HEK293 (cell line): ENCODE data around the gene OBSCN.
"Not testable (repeated sequence)": the region's sequence is repeated elsewhere in the genome, so short reads cannot be mapped to it uniquely, and the experiment has no call there.

ENCODE experiments used
- CTCF ChIA-PET: fragments of 350-600 bp; formaldehyde crosslinking; extraction: SDS; loops from one replicate; lab custom pipeline; 2021; ENCODE audit warnings: antibody characterized with exemption; lab: Yijun Ruan, JAX
- POLR2A ChIA-PET: fragments of 300-600 bp; formaldehyde crosslinking; extraction: SDS; loops from one replicate; lab custom pipeline; 2020; ENCODE audit warnings: antibody characterized with exemption, inconsistent platforms; lab: Yijun Ruan, JAX
- H3K27ac ChIP-seq: fragments of 200-500 bp; sonication (Bioruptor generic); 2 replicates; pipeline ENCODE4 v1.5.1; 2014; ENCODE audit warnings: low read depth, low read length, control low read depth, inconsistent platforms; ENCODE audit errors: extremely low read depth
- H3K36me3 ChIP-seq, 2 experiments: fragments of 200-500 bp in 1 of 2; sonication (Bioruptor generic) in 1 of 2; 1 replicate in 1 of 2; 2 replicates in 1 of 2; pipeline ENCODE4 v1.5.1; 2014 to 2017; ENCODE audit warnings: inconsistent platforms in 2 of 2, low read length in 2 of 2; ENCODE audit not compliant: control insufficient read depth in 2 of 2, insufficient read depth in 1 of 2
- H3K4me1 ChIP-seq: fragments of 200-500 bp; sonication (Bioruptor generic); 2 replicates; pipeline ENCODE4 v1.5.1; 2014; ENCODE audit warnings: mild to moderate bottlenecking, low read length, inconsistent platforms; ENCODE audit not compliant: control insufficient read depth, insufficient read depth
- H3K4me3 ChIP-seq: 2 replicates; pipeline ENCODE4 v1.5.1; 2011; ENCODE audit warnings: low read depth, mild to moderate bottlenecking, control low read depth, low read length, moderate library complexity
- H3K9me3 ChIP-seq: fragments of 200-500 bp; sonication (Bioruptor generic); 2 replicates; pipeline ENCODE4 v1.5.1; 2014; ENCODE audit warnings: low read depth, low read length, inconsistent platforms; ENCODE audit not compliant: control insufficient read depth, insufficient read depth
- ATF2 ChIP-seq: fragments of 450-650 bp; formaldehyde crosslinking; IDR thresholded peaks from 2 replicates; pipeline ENCODE4 v1.5.1; 2016; ENCODE audit warnings: missing biosample characterization, missing genetic modification characterization, low read depth
- BCL11A ChIP-seq: fragments of 450-650 bp; formaldehyde crosslinking; IDR thresholded peaks from 2 replicates; pipeline ENCODE4 v1.5.1; 2016; ENCODE audit warnings: low read depth, missing biosample characterization, missing genetic modification characterization
- SCRT1 ChIP-seq: fragments of 450-650 bp; formaldehyde crosslinking; IDR thresholded peaks from 2 replicates; pipeline ENCODE4 v1.5.1; 2016; ENCODE audit warnings: missing biosample characterization, missing genetic modification characterization, borderline replicate concordance
- ZFP37 ChIP-seq: fragments of 450-650 bp; formaldehyde crosslinking; IDR thresholded peaks from 2 replicates; pipeline ENCODE4 v1.5.1; 2016; ENCODE audit warnings: missing biosample characterization, missing genetic modification characterization
- ZIC2 ChIP-seq: fragments of 450-650 bp; formaldehyde crosslinking; IDR thresholded peaks from 2 replicates; pipeline ENCODE4 v1.5.1; 2016; ENCODE audit warnings: missing biosample characterization, missing genetic modification characterization
- ZNF121 ChIP-seq: fragments of 450-650 bp; formaldehyde crosslinking; IDR thresholded peaks from 2 replicates; pipeline ENCODE4 v1.5.1; 2016; ENCODE audit warnings: missing biosample characterization, missing genetic modification characterization
- ZNF311 ChIP-seq: fragments of 450-650 bp; formaldehyde crosslinking; IDR thresholded peaks from 2 replicates; pipeline ENCODE4 v1.5.1; 2017; ENCODE audit warnings: missing biosample characterization, missing genetic modification characterization, borderline replicate concordance
- ZNF416 ChIP-seq: fragments of 450-650 bp; formaldehyde crosslinking; IDR thresholded peaks from 2 replicates; pipeline ENCODE4 v1.5.1; 2016; ENCODE audit warnings: missing biosample characterization, missing genetic modification characterization
- ZNF514 ChIP-seq: fragments of 450-650 bp; formaldehyde crosslinking; IDR thresholded peaks from 2 replicates; pipeline ENCODE4 v1.5.1; 2016; ENCODE audit warnings: missing biosample characterization, missing genetic modification characterization
- ZNF549 ChIP-seq: fragments of 450-650 bp; IDR thresholded peaks from 2 replicates; pipeline ENCODE4 v1.5.1; 2018; ENCODE audit warnings: missing biosample characterization, missing genetic modification characterization, mild to moderate bottlenecking, inconsistent platforms, moderate library complexity
- ZNF600 ChIP-seq: fragments of 450-650 bp; formaldehyde crosslinking; IDR thresholded peaks from 2 replicates; pipeline ENCODE4 v1.5.1; 2016; ENCODE audit warnings: missing biosample characterization, missing genetic modification characterization
- ZNF621 ChIP-seq: fragments of 450-650 bp; formaldehyde crosslinking; IDR thresholded peaks from 2 replicates; pipeline ENCODE4 v1.5.1; 2017; ENCODE audit warnings: missing biosample characterization, missing genetic modification characterization
- ZNF660 ChIP-seq: fragments of 450-650 bp; IDR thresholded peaks from 2 replicates; pipeline ENCODE4 v1.5.1; 2018; ENCODE audit warnings: missing biosample characterization, mild to moderate bottlenecking, missing genetic modification characterization
- ZNF747 ChIP-seq: fragments of 450-650 bp; formaldehyde crosslinking; IDR thresholded peaks from 2 replicates; pipeline ENCODE4 v1.5.1; 2016; ENCODE audit warnings: missing biosample characterization, missing genetic modification characterization
- TF ChIP-seq, protein P1 (sequence below): fragments of 450-650 bp; formaldehyde crosslinking; IDR thresholded peaks from 2 replicates; pipeline ENCODE4 v1.5.1; 2016; ENCODE audit warnings: missing biosample characterization, missing genetic modification characterization
- TF ChIP-seq, protein P2 (sequence below): fragments of 450-650 bp; formaldehyde crosslinking; IDR thresholded peaks from 2 replicates; pipeline ENCODE4 v1.5.1; 2017; ENCODE audit warnings: missing biosample characterization, missing genetic modification characterization

The OBSCN gene

DNA sequence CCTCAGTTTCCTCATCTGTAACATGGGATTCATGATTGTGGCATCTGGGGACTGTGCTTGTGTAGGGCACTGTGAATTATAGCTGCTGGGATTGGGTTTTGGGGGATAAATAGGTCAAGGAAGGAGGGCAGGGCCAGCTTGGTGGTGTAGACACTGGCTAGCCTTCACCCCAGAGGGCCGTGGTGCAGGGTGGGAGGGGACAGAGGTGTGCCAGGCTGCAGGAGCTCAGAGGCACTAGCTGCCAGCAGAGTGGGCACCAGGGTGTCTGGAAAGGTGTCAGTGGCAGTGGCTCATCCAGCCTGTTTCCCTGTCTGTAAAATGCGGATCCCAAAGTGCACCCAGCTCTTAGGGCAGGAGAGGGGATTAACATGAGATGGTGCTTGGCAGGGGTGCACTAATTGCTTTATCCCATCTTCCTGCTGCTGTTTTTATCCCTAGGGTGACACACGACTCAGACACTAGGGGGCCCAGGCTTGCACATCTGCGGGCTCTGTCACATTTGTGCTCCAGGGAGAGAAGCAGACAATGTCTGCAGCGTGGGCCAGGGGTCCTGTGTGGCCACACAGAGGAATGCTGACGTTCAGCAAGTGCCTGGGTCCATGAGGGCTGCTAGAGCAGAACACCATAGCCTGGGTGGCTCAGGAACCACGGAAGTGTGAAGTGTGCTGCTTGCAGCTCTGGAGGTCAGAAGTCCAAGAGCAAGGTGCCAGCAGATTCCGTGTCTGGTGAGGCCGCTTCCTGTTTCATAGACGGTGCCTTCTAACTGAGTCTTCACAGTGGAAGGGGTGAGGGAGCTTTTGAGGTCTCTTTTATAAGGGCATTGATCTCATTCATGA, 19.3 kb downstream of the OBSCN start:
- H3K27ac ChIP-seq = no peak overlapping the region
- no peaks in the 10 kb centered on the region for H3K9me3 ChIP-seq
- POLR2A ChIA-PET = no interaction called here
- TF ChIP-seq, protein P1, sequence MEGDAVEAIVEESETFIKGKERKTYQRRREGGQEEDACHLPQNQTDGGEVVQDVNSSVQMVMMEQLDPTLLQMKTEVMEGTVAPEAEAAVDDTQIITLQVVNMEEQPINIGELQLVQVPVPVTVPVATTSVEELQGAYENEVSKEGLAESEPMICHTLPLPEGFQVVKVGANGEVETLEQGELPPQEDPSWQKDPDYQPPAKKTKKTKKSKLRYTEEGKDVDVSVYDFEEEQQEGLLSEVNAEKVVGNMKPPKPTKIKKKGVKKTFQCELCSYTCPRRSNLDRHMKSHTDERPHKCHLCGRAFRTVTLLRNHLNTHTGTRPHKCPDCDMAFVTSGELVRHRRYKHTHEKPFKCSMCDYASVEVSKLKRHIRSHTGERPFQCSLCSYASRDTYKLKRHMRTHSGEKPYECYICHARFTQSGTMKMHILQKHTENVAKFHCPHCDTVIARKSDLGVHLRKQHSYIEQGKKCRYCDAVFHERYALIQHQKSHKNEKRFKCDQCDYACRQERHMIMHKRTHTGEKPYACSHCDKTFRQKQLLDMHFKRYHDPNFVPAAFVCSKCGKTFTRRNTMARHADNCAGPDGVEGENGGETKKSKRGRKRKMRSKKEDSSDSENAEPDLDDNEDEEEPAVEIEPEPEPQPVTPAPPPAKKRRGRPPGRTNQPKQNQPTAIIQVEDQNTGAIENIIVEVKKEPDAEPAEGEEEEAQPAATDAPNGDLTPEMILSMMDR (tag by site-specific recombination) = peak; percentile 68
- TF ChIP-seq ZNF416 (tag by site-specific recombination) (no peak), ZIC2 (peak; percentile 74)
- peaks cover 0 to 29% of the 10 kb centered on the region in 2 experiments for H3K36me3 ChIP-seq
- CTCF ChIA-PET = interaction anchor here (0.6 to 1.1 kb wide), 6 partner anchors 9 to 791 kb away, joined by 3 to 5 read pairs (median 3); no protein-coding TSS in a partner anchor
- no peaks in the 10 kb centered on the region for H3K4me1 ChIP-seq
- H3K4me3 ChIP-seq = no peak overlapping the region

- H3K27ac ChIP-seq, H3K4me3 ChIP-seq, H3K4me1 ChIP-seq, POLR2A ChIA-PET, H3K9me3 ChIP-seq: not testable (repeated sequence)
- peaks cover 0 to 33% of the 10 kb centered on the region in 2 experiments for H3K36me3 ChIP-seq
- CTCF ChIA-PET = interaction anchor here (0.6 kb wide), 1 partner anchor 211 kb away, joined by 3 read pairs; no protein-coding TSS in a partner anchor
- peak; percentile 72; the same call in 1 of the 2 replicates for TF ChIP-seq ZNF121 (tag by site-specific recombination)
These were observed 20.3 kb downstream of the OBSCN start for GRCh38 chr1:228228147-228228546.

DNA sequence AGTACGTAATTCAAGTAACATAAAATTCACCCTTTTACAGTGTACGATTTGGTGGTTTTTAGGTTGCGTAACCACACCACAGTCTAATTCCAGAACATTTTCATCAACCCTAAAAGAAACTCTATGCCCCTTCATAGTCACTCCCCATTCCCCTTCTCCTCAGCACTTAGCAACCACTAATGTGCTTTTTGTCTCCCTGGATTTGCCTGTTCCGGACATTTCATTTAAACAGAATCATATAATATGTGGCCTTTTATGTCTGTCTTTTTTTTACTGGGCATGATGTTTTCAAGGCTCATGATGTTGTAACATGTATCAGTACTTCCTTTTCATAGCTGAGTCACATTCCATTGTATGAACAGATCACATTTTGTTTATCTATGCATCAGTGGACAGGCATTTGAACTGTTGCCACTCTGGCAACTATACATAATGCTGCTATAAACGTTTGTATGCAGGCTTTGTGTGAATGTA, 20.8 kb downstream of the OBSCN start:
- H3K4me3 ChIP-seq = no peak overlapping the region
- CTCF ChIA-PET = interaction anchor here (0.9 kb wide), 1 partner anchor 19 kb away, joined by 3 read pairs; no protein-coding TSS in a partner anchor
- TF ChIP-seq ZNF600 = 0 out of 2 replicates have a peak, but pooled peaks have one; percentile 23
- TF ChIP-seq BCL11A (tag by site-specific recombination) = no peak
- no peaks in the 10 kb centered on the region for H3K9me3 ChIP-seq
- H3K4me1 ChIP-seq = no peaks in the 10 kb centered on the region
- POLR2A ChIA-PET = no interaction called here
- H3K36me3 ChIP-seq = peaks cover 0 to 33% of the 10 kb centered on the region in 2 experiments
- no peak overlapping the region for H3K27ac ChIP-seq

DNA sequence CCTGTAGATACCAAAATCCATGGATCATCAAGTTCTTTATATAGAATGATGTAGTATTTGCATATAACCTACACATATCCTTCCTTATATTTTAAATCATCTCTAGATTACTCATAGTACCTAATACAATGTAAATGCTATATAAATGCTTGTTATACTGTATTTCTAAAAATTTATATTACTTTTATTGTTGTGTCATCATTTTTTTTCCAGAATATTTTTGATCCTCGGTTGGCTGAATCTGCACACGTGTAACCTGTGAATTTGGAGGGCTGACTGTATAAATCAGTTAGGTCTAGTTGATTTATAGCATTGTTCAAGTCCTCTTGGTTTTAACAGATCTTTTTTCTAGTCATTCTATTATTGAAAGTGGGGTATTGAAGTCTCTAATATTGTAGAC, 23.3 kb downstream of the OBSCN start:
- CTCF ChIA-PET = interaction anchor here (0.7 kb wide), 1 partner anchor 1127 kb away, joined by 3 read pairs; no protein-coding TSS in a partner anchor
- no peak overlapping the region for H3K4me3 ChIP-seq
- no peaks in the 10 kb centered on the region for H3K9me3 ChIP-seq
- POLR2A ChIA-PET = no interaction called here
- H3K27ac ChIP-seq = no peak overlapping the region
- no peaks in the 10 kb centered on the region for H3K4me1 ChIP-seq
- no peak for TF ChIP-seq ZNF660 (tag by site-specific recombination)
- TF ChIP-seq ZFP37 (tag by site-specific recombination) = no peak
- TF ChIP-seq ZNF621 = no peak
- TF ChIP-seq SCRT1 = no peak
- no peak for TF ChIP-seq ATF2 (tag by site-specific recombination)
- TF ChIP-seq ZNF311 = no peak
- TF ChIP-seq ZNF514 = no peak
- TF ChIP-seq ZNF747 (tag by site-specific recombination) = no peak
- TF ChIP-seq, protein P2, sequence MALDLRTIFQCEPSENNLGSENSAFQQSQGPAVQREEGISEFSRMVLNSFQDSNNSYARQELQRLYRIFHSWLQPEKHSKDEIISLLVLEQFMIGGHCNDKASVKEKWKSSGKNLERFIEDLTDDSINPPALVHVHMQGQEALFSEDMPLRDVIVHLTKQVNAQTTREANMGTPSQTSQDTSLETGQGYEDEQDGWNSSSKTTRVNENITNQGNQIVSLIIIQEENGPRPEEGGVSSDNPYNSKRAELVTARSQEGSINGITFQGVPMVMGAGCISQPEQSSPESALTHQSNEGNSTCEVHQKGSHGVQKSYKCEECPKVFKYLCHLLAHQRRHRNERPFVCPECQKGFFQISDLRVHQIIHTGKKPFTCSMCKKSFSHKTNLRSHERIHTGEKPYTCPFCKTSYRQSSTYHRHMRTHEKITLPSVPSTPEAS (tag by site-specific recombination) = no peak
- no peak for TF ChIP-seq ZNF549
- H3K36me3 ChIP-seq = peaks cover 0 to 12% of the 10 kb centered on the region in 2 experiments; a peak in 2 of 3 replicates
